H9 (cell line): ENCODE data around the gene DOK6. TPM values are rescaled to one million over a fixed set of nuclear protein-coding genes. Genes with fewer than 3 reads are reported as not detected.
A peak's percentile ranks its signal among the peaks of the same experiment; 100 is the strongest.

ENCODE experiments used
- DNase-seq: peaks from one replicate; pipeline ENCODE4 v3.0.0-alpha.2; 2017
- H2AFZ ChIP-seq: one replicate; pipeline ENCODE4 v1.6.1; 2013; ENCODE audit warnings: mild to moderate bottlenecking, low read length, control low read depth, moderate library complexity
- H2AK5ac ChIP-seq: 2 replicates; pipeline ENCODE4 v1.6.1; 2013; ENCODE audit warnings: low read length, control low read depth, mixed read lengths; ENCODE audit not compliant: insufficient read length
- H2BK120ac ChIP-seq: one replicate; pipeline ENCODE4 v1.6.1; 2013; ENCODE audit warnings: low read depth, mild to moderate bottlenecking, low read length, control low read depth, inconsistent platforms; ENCODE audit not compliant: poor library complexity, severe bottlenecking
- H2BK12ac ChIP-seq: 2 replicates; pipeline ENCODE4 v1.6.1; 2013; ENCODE audit warnings: low read length, control low read depth, mixed read lengths, low read depth; ENCODE audit not compliant: insufficient read length
- H2BK15ac ChIP-seq: 2 replicates; pipeline ENCODE4 v1.6.1; 2013; ENCODE audit warnings: low read depth, low read length, control low read depth
- H2BK20ac ChIP-seq: one replicate; pipeline ENCODE4 v1.6.1; 2013; ENCODE audit warnings: low read depth, mild to moderate bottlenecking, low read length, control low read depth, inconsistent platforms; ENCODE audit not compliant: poor library complexity, severe bottlenecking
- H2BK5ac ChIP-seq: 2 replicates; pipeline ENCODE4 v1.6.1; 2013; ENCODE audit warnings: low read length, control low read depth, mixed read lengths; ENCODE audit not compliant: insufficient read length
- H3K14ac ChIP-seq: 2 replicates; pipeline ENCODE4 v1.6.1; 2013; ENCODE audit warnings: low read length, control low read depth; ENCODE audit not compliant: insufficient read depth
- H3K18ac ChIP-seq: 2 replicates; pipeline ENCODE4 v1.6.1; 2013; ENCODE audit warnings: low read depth, mild to moderate bottlenecking, mixed read lengths, low read length, control low read depth; ENCODE audit not compliant: insufficient read length
- H3K23ac ChIP-seq: 2 replicates; pipeline ENCODE4 v1.6.1; 2013; ENCODE audit warnings: low read length, control low read depth, mixed read lengths, low read depth; ENCODE audit not compliant: insufficient read length
- H3K23me2 ChIP-seq: 2 replicates; pipeline ENCODE4 v1.6.1; 2013; ENCODE audit warnings: low read depth, mild to moderate bottlenecking, mixed read lengths, low read length, control low read depth; ENCODE audit not compliant: insufficient read length, poor library complexity, severe bottlenecking
- H3K27ac ChIP-seq: 2 replicates; pipeline ENCODE4 v1.5.1; 2013; ENCODE audit warnings: low read length, control low read depth, mixed read lengths, low read depth; ENCODE audit not compliant: insufficient read length
- H3K27me3 ChIP-seq: 2 replicates; pipeline ENCODE4 v1.6.1; 2013; ENCODE audit warnings: low read length, control low read depth, inconsistent platforms; ENCODE audit not compliant: insufficient read depth
- H3K4ac ChIP-seq: 2 replicates; pipeline ENCODE4 v1.6.1; 2013; ENCODE audit warnings: low read depth, mild to moderate bottlenecking, control low read depth, inconsistent platforms, low read length, moderate library complexity
- H3K4me1 ChIP-seq: 2 replicates; pipeline ENCODE4 v1.6.1; 2013; ENCODE audit warnings: low read length, control low read depth, inconsistent platforms; ENCODE audit not compliant: insufficient read depth
- H3K4me2 ChIP-seq: 2 replicates; pipeline ENCODE4 v1.6.1; 2013; ENCODE audit warnings: low read length, control low read depth, mixed read lengths; ENCODE audit not compliant: insufficient read length, insufficient read depth
- H3K56ac ChIP-seq: 2 replicates; pipeline ENCODE4 v1.6.1; 2013; ENCODE audit warnings: low read depth, mild to moderate bottlenecking, mixed read lengths, low read length, control low read depth; ENCODE audit not compliant: insufficient read length
- H3K79me1 ChIP-seq: 2 replicates; pipeline ENCODE4 v1.6.1; 2013; ENCODE audit warnings: low read depth, mild to moderate bottlenecking, moderate library complexity, low read length, control low read depth, inconsistent platforms; ENCODE audit not compliant: insufficient read depth, poor library complexity, severe bottlenecking
- H3K79me2 ChIP-seq: 2 replicates; pipeline ENCODE4 v1.6.1; 2013; ENCODE audit warnings: low read length, control low read depth, inconsistent platforms; ENCODE audit not compliant: insufficient read depth
- H3K9ac ChIP-seq: 2 replicates; pipeline ENCODE4 v1.6.1; 2013; ENCODE audit warnings: low read length, control low read depth, mixed read lengths; ENCODE audit not compliant: insufficient read length; ENCODE audit errors: extremely low read depth
- H3K9me3 ChIP-seq: one replicate; pipeline ENCODE4 v1.6.1; 2013; ENCODE audit warnings: low read depth, low read length, inconsistent platforms; ENCODE audit not compliant: control insufficient read depth
- H3T11ph ChIP-seq: one replicate; pipeline ENCODE4 v1.6.1; 2013; ENCODE audit warnings: mild to moderate bottlenecking, low read length, control low read depth, inconsistent platforms
- H4K20me1 ChIP-seq: one replicate; pipeline ENCODE4 v1.6.1; 2013; ENCODE audit not compliant: control insufficient read depth, insufficient read length, insufficient read depth
- H4K5ac ChIP-seq: 2 replicates; pipeline ENCODE4 v1.6.1; 2013; ENCODE audit warnings: low read depth, mild to moderate bottlenecking, mixed read lengths, low read length, control low read depth; ENCODE audit not compliant: insufficient read length
- H4K8ac ChIP-seq: replicated peaks from 2 replicates; pipeline ENCODE4 v1.6.1; 2013; ENCODE audit warnings: low read length, control low read depth, mixed read lengths, low read depth; ENCODE audit not compliant: insufficient read length
- H4K91ac ChIP-seq: 2 replicates; pipeline ENCODE4 v1.6.1; 2013; ENCODE audit warnings: low read depth, mild to moderate bottlenecking, moderate library complexity, mixed read lengths, low read length, control low read depth; ENCODE audit not compliant: insufficient read length
- H3K27ac Mint-ChIP-seq, 3 experiments: 2 replicates in 2 of 3; 3 replicates in 1 of 3; pipeline ENCODE4 v1.8.0; 2020 to 2021; ENCODE audit warnings: mixed read lengths in 3 of 3, mild to moderate bottlenecking in 1 of 3, moderate library complexity in 1 of 3
- H3K27me3 Mint-ChIP-seq: 2 replicates; pipeline ENCODE4 v1.8.0; 2021; ENCODE audit warnings: low read depth, mild to moderate bottlenecking, moderate library complexity, mixed read lengths
- H3K36me3 Mint-ChIP-seq, 3 experiments: 2 replicates in 2 of 3; 3 replicates in 1 of 3; pipeline ENCODE4 v1.8.0; 2020 to 2021; ENCODE audit warnings: low read depth in 3 of 3, mixed read lengths in 3 of 3; ENCODE audit not compliant: insufficient read depth in 1 of 3
- H3K4me1 Mint-ChIP-seq, 2 experiments: 2 replicates each; pipeline ENCODE4 v1.8.0; 2020; ENCODE audit warnings: mixed read lengths in 2 of 2
- H3K4me3 Mint-ChIP-seq, 2 experiments: 2 replicates in 1 of 2; 3 replicates in 1 of 2; pipeline ENCODE4 v1.8.0; 2020 to 2021; ENCODE audit warnings: mild to moderate bottlenecking in 2 of 2, mixed read lengths in 2 of 2, moderate library complexity in 1 of 2
- H3K9me3 Mint-ChIP-seq, 2 experiments: 2 replicates in 1 of 2; 3 replicates in 1 of 2; pipeline ENCODE4 v1.8.0; 2020; ENCODE audit warnings: mild to moderate bottlenecking in 2 of 2, mixed read lengths in 2 of 2, moderate library complexity in 1 of 2
- WGBS: extraction: QIAGEN DNeasy Blood & Tissue Kit; methylation state at CpG from one replicate; pipeline ENCODE4 v1.1.7; 2013; ENCODE audit warnings: missing lambda C conversion rate, low lambda C conversion rate, mixed read lengths; ENCODE audit not compliant: insufficient read length; ENCODE audit errors: extremely low coverage; 5-methylcytosine and 5-hydroxymethylcytosine counted together
- total RNA-seq: library from RNA; stranded (reverse); gene quantifications from 2 replicates; pipeline ENCODE4 v1.2.1, GENCODE V29; 2021
- TF ChIP-seq, protein P1 (sequence below): fragments of 200-600 bp; sonication (generic); conservative IDR thresholded peaks from 3 replicates; pipeline ENCODE4 v1.8.0; 2021; ENCODE audit warnings: antibody characterized with exemption, mild to moderate bottlenecking

DOK6 gene
- total RNA-seq, 1 experiment from 2014 or later = 0.20 TPM

GRCh38 chr18:69537183-69537582, 136.5 kb downstream of the DOK6 start:
- Histone ChIP-seq H4K5ac (no peak overlapping the region), H2BK120ac (no peak overlapping the region), H2BK15ac (no peak overlapping the region), H3K23me2 (no peaks in the 10 kb centered on the region), H3K79me1 (no peaks in the 10 kb centered on the region), H4K8ac (no peak overlapping the region), H2AK5ac (no peak overlapping the region), H3K4me2 (no peak overlapping the region), H3K56ac (no peak overlapping the region), H3K9me3 (no peaks in the 10 kb centered on the region), H2AFZ (no peak overlapping the region), H4K20me1 (no peaks in the 10 kb centered on the region), H3K4me1 (no peaks in the 10 kb centered on the region), H3K4ac (no peak overlapping the region), H3T11ph (no peak overlapping the region), H3K14ac (no peak overlapping the region), H3K27me3 (no peaks in the 10 kb centered on the region), H3K27ac (no peak overlapping the region), H2BK12ac (no peak overlapping the region), H3K9ac (no peak overlapping the region), H2BK20ac (no peak overlapping the region), H3K18ac (no peak overlapping the region), H3K79me2 (no peaks in the 10 kb centered on the region), H2BK5ac (no peak overlapping the region), H4K91ac (no peak overlapping the region), H3K23ac (no peak overlapping the region)
- no peak overlapping the region for H3K4me3 Mint-ChIP-seq
- TF ChIP-seq, protein P1, sequence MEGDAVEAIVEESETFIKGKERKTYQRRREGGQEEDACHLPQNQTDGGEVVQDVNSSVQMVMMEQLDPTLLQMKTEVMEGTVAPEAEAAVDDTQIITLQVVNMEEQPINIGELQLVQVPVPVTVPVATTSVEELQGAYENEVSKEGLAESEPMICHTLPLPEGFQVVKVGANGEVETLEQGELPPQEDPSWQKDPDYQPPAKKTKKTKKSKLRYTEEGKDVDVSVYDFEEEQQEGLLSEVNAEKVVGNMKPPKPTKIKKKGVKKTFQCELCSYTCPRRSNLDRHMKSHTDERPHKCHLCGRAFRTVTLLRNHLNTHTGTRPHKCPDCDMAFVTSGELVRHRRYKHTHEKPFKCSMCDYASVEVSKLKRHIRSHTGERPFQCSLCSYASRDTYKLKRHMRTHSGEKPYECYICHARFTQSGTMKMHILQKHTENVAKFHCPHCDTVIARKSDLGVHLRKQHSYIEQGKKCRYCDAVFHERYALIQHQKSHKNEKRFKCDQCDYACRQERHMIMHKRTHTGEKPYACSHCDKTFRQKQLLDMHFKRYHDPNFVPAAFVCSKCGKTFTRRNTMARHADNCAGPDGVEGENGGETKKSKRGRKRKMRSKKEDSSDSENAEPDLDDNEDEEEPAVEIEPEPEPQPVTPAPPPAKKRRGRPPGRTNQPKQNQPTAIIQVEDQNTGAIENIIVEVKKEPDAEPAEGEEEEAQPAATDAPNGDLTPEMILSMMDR = no peak
- H3K36me3 Mint-ChIP-seq = no peaks in the 10 kb centered on the region
- no peak for DNase-seq
- H3K9me3 Mint-ChIP-seq = no peaks in the 10 kb centered on the region; a peak in 1 of 5 replicates
- peaks cover 6 to 9% of the 10 kb centered on the region in 2 experiments for H3K4me1 Mint-ChIP-seq
- no peaks in the 10 kb centered on the region for H3K27me3 Mint-ChIP-seq
- peak overlapping the region in 1 of 3 experiments; percentile 6; a peak in 1 of 7 replicates for H3K27ac Mint-ChIP-seq
- no CpG with 5 or more reads among the region's 3 CpGs for WGBS
